ENCODE data around the gene S100P. TPM values are rescaled to one million over a fixed set of nuclear protein-coding genes. Genes with fewer than 3 reads are reported as not detected.
"Not testable (repeated sequence)": the region's sequence is repeated elsewhere in the genome, so short reads cannot be mapped to it uniquely, and the experiment has no call there.

The S100P gene
- 26.0 TPM for total RNA-seq

GRCh38 chr4:6693231-6694176 lies at the start of gene S100P:
S100P (plus strand) TSS chr4:6693878; CDS start chr4:6693933, 55 bp downstream.
- peak; percentile 67 for DNase-seq

- no peak for DNase-seq
These were observed 48.7 kb upstream of the S100P start for GRCh38 chr4:6644792-6645530.

GRCh38 chr4:6647169-6647568 lies 46.5 kb upstream of the S100P start:
- no peak for DNase-seq

GRCh38 chr4:6647582-6648230 lies 46.0 kb upstream of the S100P start:
- DNase-seq, result no peak

GRCh38 chr4:6649216-6649615 lies 44.5 kb upstream of the S100P start:
- no peak for DNase-seq

GRCh38 chr4:6654211-6654610 lies 39.5 kb upstream of the S100P start:
- not testable (repeated sequence) for DNase-seq

GRCh38 chr4:6655291-6655690 lies 38.4 kb upstream of the S100P start:
- DNase-seq, result not testable (repeated sequence)

GRCh38 chr4:6655924-6656323 lies 37.8 kb upstream of the S100P start:
- DNase-seq, result no peak

GRCh38 chr4:6657242-6658208 lies 36.2 kb upstream of the S100P start:
- DNase-seq, result no peak

- no peak for DNase-seq
These were observed 35.5 kb upstream of the S100P start for GRCh38 chr4:6658209-6658595.

- no peak for DNase-seq
These were observed 35.0 kb upstream of the S100P start for GRCh38 chr4:6658597-6659075.

GRCh38 chr4:6659897-6660296 lies 33.8 kb upstream of the S100P start:
- DNase-seq, result no peak

- no peak for DNase-seq
These were observed 33.2 kb upstream of the S100P start for GRCh38 chr4:6660430-6660829.

- DNase-seq, result no peak
These were observed 31.1 kb upstream of the S100P start for GRCh38 chr4:6662591-6662990.

GRCh38 chr4:6663596-6664393 lies 29.9 kb upstream of the S100P start:
- no peak for DNase-seq

GRCh38 chr4:6665320-6665654 lies 28.4 kb upstream of the S100P start:
- DNase-seq, result no peak

- DNase-seq, result no peak
These were observed 25.3 kb upstream of the S100P start for GRCh38 chr4:6668391-6668790.

- no peak for DNase-seq
These were observed 22.0 kb upstream of the S100P start for GRCh38 chr4:6671648-6672047.

GRCh38 chr4:6672131-6672530 lies 21.5 kb upstream of the S100P start:
- DNase-seq, result no peak

GRCh38 chr4:6672541-6673190 lies 21.0 kb upstream of the S100P start:
- not testable (repeated sequence) for DNase-seq
